H1 (cell line): ENCODE data around the gene DAPK3. TPM values are rescaled to one million over a fixed set of nuclear protein-coding genes. Genes with fewer than 3 reads are reported as not detected.

Experiments
- CHD1 ChIP-seq: IDR thresholded peaks from 2 replicates; pipeline ENCODE4 v1.6.1; 2012; ENCODE audit warnings: low read depth, low read length, improper control_type of control experiment
- NRF1 ChIP-seq: IDR thresholded peaks from 2 replicates; pipeline ENCODE4 v1.6.1; 2011; ENCODE audit warnings: mild to moderate bottlenecking, low read depth, low read length, improper control_type of control experiment
- SP4 ChIP-seq: IDR thresholded peaks from 2 replicates; pipeline ENCODE4 v1.6.1; 2012; ENCODE audit warnings: low read length, inconsistent platforms
- polyA plus RNA-seq, 7 experiments: library from polyadenylated mRNA; depleted of rRNA in 3 of 7; stranded (reverse) in 5 of 7; unstranded in 2 of 7; fragments of >200 nt in 5 of 7; fragments of 200-250 nt in 2 of 7; gene quantifications; 1 replicate in 5 of 7; 2 replicates in 1 of 7; 4 replicates in 1 of 7; pipeline versions ENCODE4 v1.2.1 to v1.2.3, GENCODE V29; 2011 to 2013; ENCODE audit warnings: missing spikeins in 2 of 7, mixed read lengths in 2 of 7
- total RNA-seq: library from RNA; stranded (reverse); fragmentation: NEBNext Ultra II Directional; extraction: Animal tissue kit (Norgen Biotek cat#: 25700); gene quantifications from 2 replicates; pipeline ENCODE4 v1.2.1, GENCODE V29; 2021

DAPK3 gene
- total and polyA plus RNA-seq, 2 of the 8 experiments (the other 6 are each of a cell fraction or from before 2014, with no cell fraction given), result 53.2 to 78.1 TPM

GRCh38 chr19:4014541-4015491 is 43.9 kb upstream of the DAPK3 start (continued):
- TF ChIP-seq CHD1 (no peak), NRF1 (no peak), SP4 (no peak)
- TF ChIP-seq, all 59 proteins: peak for 0
